GM12878 (cell line): ENCODE results near the gene RIPOR3.

Experiments
- ATF2 ChIP-seq: IDR thresholded peaks from 2 replicates; pipeline ENCODE4 v1.6.1; 2012; ENCODE audit warnings: low read length, inconsistent platforms
- EZH2 ChIP-seq: IDR thresholded peaks from 2 replicates; pipeline ENCODE4 v1.6.1; 2012; ENCODE audit warnings: low read depth, mild to moderate bottlenecking, control low read depth, inconsistent platforms, low read length, borderline replicate concordance; ENCODE audit not compliant: control insufficient read depth
- MEF2A ChIP-seq: IDR thresholded peaks from 2 replicates; pipeline ENCODE4 v1.6.1; 2011; ENCODE audit warnings: low read depth, mild to moderate bottlenecking, low read length, moderate library complexity; ENCODE audit not compliant: insufficient read depth
- NRF1 ChIP-seq: conservative IDR thresholded peaks from 2 replicates; pipeline ENCODE4 v1.6.1; 2011; ENCODE audit warnings: mild to moderate bottlenecking, low read depth, low read length, improper control_type of control experiment
- POLR2A ChIP-seq: IDR thresholded peaks from 2 replicates; pipeline ENCODE4 v1.6.1; 2011; ENCODE audit warnings: low read depth, mild to moderate bottlenecking, low read length
- STAT3 ChIP-seq: IDR thresholded peaks from 2 replicates; pipeline ENCODE4 v1.6.1; 2011; ENCODE audit warnings: low read depth, low read length, improper control_type of control experiment
- ZNF274 ChIP-seq: IDR thresholded peaks from one replicate; pipeline ENCODE4 v1.8.0; 2011; ENCODE audit not compliant: insufficient read length, insufficient read depth
- TF ChIP-seq, protein P1 (sequence below), 3 experiments: IDR thresholded peaks in 2 of 3; conservative IDR thresholded peaks in 1 of 3; 2 replicates each; pipeline ENCODE4 v1.5.1; 2011; ENCODE audit warnings: low read depth in 3 of 3, low read length in 3 of 3, mild to moderate bottlenecking in 3 of 3, control low read depth in 2 of 3, moderate library complexity in 2 of 3, inconsistent platforms in 1 of 3, mixed read lengths in 1 of 3; ENCODE audit not compliant: control insufficient read depth in 2 of 3, insufficient read depth in 1 of 3; ENCODE audit errors: extremely low read depth in 1 of 3
- TF ChIP-seq, protein P2 (sequence below): fragments of 450-650 bp; IDR thresholded peaks from 2 replicates; pipeline ENCODE4 v1.6.1; 2017; ENCODE audit warnings: mild to moderate bottlenecking, moderate library complexity

DNA sequence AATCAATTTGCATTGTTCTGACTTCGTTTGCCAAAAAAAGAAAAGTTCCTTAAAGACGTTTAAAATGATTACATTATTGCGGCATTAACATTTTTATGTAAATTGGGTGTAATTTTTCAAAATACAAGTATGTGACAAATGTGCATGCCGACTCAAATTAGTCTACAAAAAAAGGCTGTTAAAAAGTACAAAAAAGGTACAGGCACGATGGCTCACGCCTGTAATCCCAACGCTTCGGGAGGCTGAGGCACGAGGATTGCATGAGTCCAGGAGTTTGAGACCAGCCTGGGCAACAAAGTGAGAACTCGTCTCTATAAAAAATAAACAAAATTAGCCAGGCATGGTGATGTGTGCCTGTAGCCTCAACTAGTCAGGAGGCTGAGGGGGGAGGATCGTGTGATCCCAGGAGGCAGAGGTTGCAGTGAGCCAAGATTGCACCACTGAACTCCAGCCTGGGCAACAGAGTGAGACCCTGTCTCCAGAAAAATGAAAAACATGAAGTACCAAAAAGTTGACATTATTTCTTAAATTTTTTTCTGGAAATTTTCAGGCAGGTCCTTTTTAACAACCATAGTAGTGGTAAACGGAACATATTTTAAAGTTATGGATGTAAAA lies 91.0 kb downstream of the RIPOR3 start:
- no peak for TF ChIP-seq MEF2A
- TF ChIP-seq, protein P1, sequence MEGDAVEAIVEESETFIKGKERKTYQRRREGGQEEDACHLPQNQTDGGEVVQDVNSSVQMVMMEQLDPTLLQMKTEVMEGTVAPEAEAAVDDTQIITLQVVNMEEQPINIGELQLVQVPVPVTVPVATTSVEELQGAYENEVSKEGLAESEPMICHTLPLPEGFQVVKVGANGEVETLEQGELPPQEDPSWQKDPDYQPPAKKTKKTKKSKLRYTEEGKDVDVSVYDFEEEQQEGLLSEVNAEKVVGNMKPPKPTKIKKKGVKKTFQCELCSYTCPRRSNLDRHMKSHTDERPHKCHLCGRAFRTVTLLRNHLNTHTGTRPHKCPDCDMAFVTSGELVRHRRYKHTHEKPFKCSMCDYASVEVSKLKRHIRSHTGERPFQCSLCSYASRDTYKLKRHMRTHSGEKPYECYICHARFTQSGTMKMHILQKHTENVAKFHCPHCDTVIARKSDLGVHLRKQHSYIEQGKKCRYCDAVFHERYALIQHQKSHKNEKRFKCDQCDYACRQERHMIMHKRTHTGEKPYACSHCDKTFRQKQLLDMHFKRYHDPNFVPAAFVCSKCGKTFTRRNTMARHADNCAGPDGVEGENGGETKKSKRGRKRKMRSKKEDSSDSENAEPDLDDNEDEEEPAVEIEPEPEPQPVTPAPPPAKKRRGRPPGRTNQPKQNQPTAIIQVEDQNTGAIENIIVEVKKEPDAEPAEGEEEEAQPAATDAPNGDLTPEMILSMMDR (IDR thresholded peaks at IDR 0.05 in 2 of 3, conservative IDR thresholded peaks at IDR 0.05 in 1 of 3; ENCODE audit: control insufficient read depth in 2 of 3, extremely low read depth in 1 of 3, insufficient read depth in 1 of 3, low read depth in 3 of 3, low read length in 3 of 3), result no peak
- TF ChIP-seq NRF1, result no peak
- TF ChIP-seq POLR2A, result no peak
- TF ChIP-seq EZH2, result no peak
- TF ChIP-seq ATF2, result no peak
- no peak for TF ChIP-seq STAT3
- TF ChIP-seq, protein P2, sequence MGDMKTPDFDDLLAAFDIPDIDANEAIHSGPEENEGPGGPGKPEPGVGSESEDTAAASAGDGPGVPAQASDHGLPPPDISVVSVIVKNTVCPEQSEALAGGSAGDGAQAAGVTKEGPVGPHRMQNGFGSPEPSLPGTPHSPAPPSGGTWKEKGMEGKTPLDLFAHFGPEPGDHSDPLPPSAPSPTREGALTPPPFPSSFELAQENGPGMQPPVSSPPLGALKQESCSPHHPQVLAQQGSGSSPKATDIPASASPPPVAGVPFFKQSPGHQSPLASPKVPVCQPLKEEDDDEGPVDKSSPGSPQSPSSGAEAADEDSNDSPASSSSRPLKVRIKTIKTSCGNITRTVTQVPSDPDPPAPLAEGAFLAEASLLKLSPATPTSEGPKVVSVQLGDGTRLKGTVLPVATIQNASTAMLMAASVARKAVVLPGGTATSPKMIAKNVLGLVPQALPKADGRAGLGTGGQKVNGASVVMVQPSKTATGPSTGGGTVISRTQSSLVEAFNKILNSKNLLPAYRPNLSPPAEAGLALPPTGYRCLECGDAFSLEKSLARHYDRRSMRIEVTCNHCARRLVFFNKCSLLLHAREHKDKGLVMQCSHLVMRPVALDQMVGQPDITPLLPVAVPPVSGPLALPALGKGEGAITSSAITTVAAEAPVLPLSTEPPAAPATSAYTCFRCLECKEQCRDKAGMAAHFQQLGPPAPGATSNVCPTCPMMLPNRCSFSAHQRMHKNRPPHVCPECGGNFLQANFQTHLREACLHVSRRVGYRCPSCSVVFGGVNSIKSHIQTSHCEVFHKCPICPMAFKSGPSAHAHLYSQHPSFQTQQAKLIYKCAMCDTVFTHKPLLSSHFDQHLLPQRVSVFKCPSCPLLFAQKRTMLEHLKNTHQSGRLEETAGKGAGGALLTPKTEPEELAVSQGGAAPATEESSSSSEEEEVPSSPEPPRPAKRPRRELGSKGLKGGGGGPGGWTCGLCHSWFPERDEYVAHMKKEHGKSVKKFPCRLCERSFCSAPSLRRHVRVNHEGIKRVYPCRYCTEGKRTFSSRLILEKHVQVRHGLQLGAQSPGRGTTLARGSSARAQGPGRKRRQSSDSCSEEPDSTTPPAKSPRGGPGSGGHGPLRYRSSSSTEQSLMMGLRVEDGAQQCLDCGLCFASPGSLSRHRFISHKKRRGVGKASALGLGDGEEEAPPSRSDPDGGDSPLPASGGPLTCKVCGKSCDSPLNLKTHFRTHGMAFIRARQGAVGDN, result no peak
- TF ChIP-seq ZNF274, result no peak
